GM12874 (cell line): ENCODE measurements around the gene RALY.

Source experiments
- CTCF ChIP-seq: IDR thresholded peaks from 2 replicates; pipeline ENCODE4 v1.5.1; 2011; ENCODE audit warnings: low read depth, mild to moderate bottlenecking, control low read depth, low read length, moderate library complexity; ENCODE audit not compliant: insufficient read depth

Gene RALY

GRCh38 chr20:33995053-33995831 is 1.5 kb downstream of the RALY start:
- no peak for TF ChIP-seq CTCF

GRCh38 chr20:33999025-33999649 is 5.4 kb downstream of the RALY start:
- TF ChIP-seq CTCF = no peak

- TF ChIP-seq CTCF = no peak
These were observed 7.7 kb downstream of the RALY start for GRCh38 chr20:34001378-34001777.

GRCh38 chr20:34004227-34004626 is 10.5 kb downstream of the RALY start:
- no peak for TF ChIP-seq CTCF

- TF ChIP-seq CTCF = no peak
These were observed 11.2 kb downstream of the RALY start for GRCh38 chr20:34004790-34005457.

- no peak for TF ChIP-seq CTCF
These were observed 12.9 kb downstream of the RALY start for GRCh38 chr20:34006619-34007018.

GRCh38 chr20:34008477-34008876 is 14.8 kb downstream of the RALY start:
- TF ChIP-seq CTCF = no peak
